Left lung (tissue), 10 donors: ENCODE measurements around the gene GPC6. TPM values are rescaled to one million over a fixed set of nuclear protein-coding genes. Genes with fewer than 3 reads are reported as not detected.

Experiments used
- ATAC-seq: fragments of 200-7000 bp; cut with Tn5 transposase; one replicate; pipeline ENCODE4 v1.9.1; 2020; ENCODE audit warnings: moderate library complexity
- DNase-seq, 4 donors: peaks; one replicate each; pipeline ENCODE4 v3.0.0-alpha.2; 2013 to 2020
- H3K27ac ChIP-seq, 2 donors: fragments of 200-600 bp; sonication (generic) in 1 of 2; one replicate each; pipeline versions ENCODE4 v1.5.0 to v1.8.0; 2020 to 2021
- H3K27me3 ChIP-seq, 2 donors: fragments of 200-600 bp; sonication (generic) in 1 of 2; one replicate each; pipeline versions ENCODE4 v1.5.0 to v1.8.0; 2020 to 2021
- H3K36me3 ChIP-seq, 2 donors: fragments of 200-600 bp; sonication (generic) in 1 of 2; one replicate each; pipeline versions ENCODE4 v1.5.0 to v1.8.0; 2020 to 2021
- H3K4me1 ChIP-seq, 2 donors: fragments of 200-600 bp; one replicate each; pipeline ENCODE4 v1.8.0; 2021
- H3K4me3 ChIP-seq, 2 donors: fragments of 200-600 bp; sonication (generic) in 1 of 2; one replicate each; pipeline versions ENCODE4 v1.5.0 to v1.8.0; 2020 to 2021; ENCODE audit warnings: mild to moderate bottlenecking in 1 of 2
- H3K9me3 ChIP-seq, 2 donors: fragments of 200-600 bp; sonication (generic) in 1 of 2; one replicate each; pipeline versions ENCODE4 v1.5.0 to v1.8.0; 2020 to 2021
- intact Hi-C, 2 donors: fragments of 100-400 bp; cut with DNase I; formaldehyde crosslinking; loops; one replicate each; pipeline versions ENCODE4 v1.11.2 to v1.14.2; 2022
- polyA plus RNA-seq, 6 donors: library from polyadenylated mRNA; unstranded; fragments of 120-200 nt; gene quantifications; one replicate each; pipeline ENCODE4 v1.2.1, GENCODE V29; 2013; ENCODE audit not compliant: insufficient read length in 6 of 6
- total RNA-seq, 2 donors: library from RNA; stranded (reverse); fragmentation: NEBNext Ultra II Directional; extraction: Animal tissue kit (Norgen Biotek cat#: 25700); gene quantifications; one replicate each; pipeline ENCODE4 v1.2.1, GENCODE V29; 2021
- TF ChIP-seq, protein P1 (sequence below), 2 donors: fragments of 200-600 bp; sonication (generic) in 1 of 2; IDR thresholded peaks; one replicate each; pipeline versions ENCODE4 v1.5.0 to v1.8.0; 2021; ENCODE audit warnings: antibody characterized with exemption in 2 of 2
- donor health status: DM: no; HTN: yes; CAD: no.
- donor health status: DM: no; HTN: no; CAD: no.

The GPC6 gene
- total and polyA plus RNA-seq, 8 donors = 9.6 to 25.8 (median 21.1) TPM

DNA sequence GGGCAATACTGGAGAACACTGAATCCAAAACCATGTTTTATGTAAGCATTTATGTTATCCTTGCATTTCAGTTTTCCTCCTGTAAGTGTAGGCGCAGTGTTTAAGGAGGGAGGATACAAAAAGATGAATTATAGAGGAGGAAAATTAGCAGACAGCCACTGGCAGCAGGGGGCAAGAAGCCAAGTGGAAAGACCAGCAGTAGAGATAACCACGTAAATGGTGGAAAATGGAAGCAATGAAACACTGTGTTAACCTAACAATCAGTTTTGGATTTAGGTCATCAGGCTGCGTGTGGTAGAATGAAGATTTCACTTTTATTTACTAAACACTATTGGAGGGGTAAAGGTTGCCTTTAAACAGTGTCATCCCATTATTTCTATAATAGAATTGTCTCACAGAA lies 447.3 kb downstream of the GPC6 start:
- TF ChIP-seq, protein P1, sequence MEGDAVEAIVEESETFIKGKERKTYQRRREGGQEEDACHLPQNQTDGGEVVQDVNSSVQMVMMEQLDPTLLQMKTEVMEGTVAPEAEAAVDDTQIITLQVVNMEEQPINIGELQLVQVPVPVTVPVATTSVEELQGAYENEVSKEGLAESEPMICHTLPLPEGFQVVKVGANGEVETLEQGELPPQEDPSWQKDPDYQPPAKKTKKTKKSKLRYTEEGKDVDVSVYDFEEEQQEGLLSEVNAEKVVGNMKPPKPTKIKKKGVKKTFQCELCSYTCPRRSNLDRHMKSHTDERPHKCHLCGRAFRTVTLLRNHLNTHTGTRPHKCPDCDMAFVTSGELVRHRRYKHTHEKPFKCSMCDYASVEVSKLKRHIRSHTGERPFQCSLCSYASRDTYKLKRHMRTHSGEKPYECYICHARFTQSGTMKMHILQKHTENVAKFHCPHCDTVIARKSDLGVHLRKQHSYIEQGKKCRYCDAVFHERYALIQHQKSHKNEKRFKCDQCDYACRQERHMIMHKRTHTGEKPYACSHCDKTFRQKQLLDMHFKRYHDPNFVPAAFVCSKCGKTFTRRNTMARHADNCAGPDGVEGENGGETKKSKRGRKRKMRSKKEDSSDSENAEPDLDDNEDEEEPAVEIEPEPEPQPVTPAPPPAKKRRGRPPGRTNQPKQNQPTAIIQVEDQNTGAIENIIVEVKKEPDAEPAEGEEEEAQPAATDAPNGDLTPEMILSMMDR (IDR thresholded peaks at IDR 0.05) = no peak
- no peak overlapping the region for H3K27ac ChIP-seq
- ATAC-seq (no peak), DNase-seq (no peak)
- intact Hi-C loops = no loop called here
- no peak overlapping the region for H3K4me3 ChIP-seq
- no peaks in the 10 kb centered on the region for H3K36me3 ChIP-seq
- H3K27me3 ChIP-seq = no peaks in the 10 kb centered on the region
- no peaks in the 10 kb centered on the region for H3K4me1 ChIP-seq
- no peaks in the 10 kb centered on the region for H3K9me3 ChIP-seq

DNA sequence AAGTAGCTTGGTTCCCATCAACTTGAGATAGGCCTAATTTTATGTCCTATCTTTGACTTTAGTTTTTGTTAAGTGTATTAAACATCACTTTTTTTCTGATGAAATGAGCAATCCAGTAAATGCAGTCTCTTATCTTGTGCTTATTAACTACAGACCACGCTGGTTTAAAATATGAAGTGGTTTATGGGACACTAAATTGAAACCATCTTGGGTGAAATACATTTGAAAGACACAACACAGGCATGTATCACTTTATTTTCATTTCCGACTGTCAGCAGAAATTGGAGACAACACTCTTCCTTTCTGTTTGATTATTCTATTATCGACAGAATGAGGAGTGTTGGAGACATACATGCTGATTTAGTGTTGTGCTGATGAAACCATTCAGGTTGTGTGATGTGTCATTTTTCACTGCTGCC lies 447.7 kb downstream of the GPC6 start:
- H3K27me3 ChIP-seq = no peaks in the 10 kb centered on the region
- H3K4me3 ChIP-seq = no peak overlapping the region
- TF ChIP-seq, protein P1 (IDR thresholded peaks at IDR 0.05) = no peak
- H3K27ac ChIP-seq = no peak overlapping the region
- DNase-seq = no peak
- H3K4me1 ChIP-seq = no peaks in the 10 kb centered on the region
- intact Hi-C loops = no loop called here
- no peak for ATAC-seq
- H3K36me3 ChIP-seq = no peaks in the 10 kb centered on the region
- H3K9me3 ChIP-seq = no peaks in the 10 kb centered on the region

DNA sequence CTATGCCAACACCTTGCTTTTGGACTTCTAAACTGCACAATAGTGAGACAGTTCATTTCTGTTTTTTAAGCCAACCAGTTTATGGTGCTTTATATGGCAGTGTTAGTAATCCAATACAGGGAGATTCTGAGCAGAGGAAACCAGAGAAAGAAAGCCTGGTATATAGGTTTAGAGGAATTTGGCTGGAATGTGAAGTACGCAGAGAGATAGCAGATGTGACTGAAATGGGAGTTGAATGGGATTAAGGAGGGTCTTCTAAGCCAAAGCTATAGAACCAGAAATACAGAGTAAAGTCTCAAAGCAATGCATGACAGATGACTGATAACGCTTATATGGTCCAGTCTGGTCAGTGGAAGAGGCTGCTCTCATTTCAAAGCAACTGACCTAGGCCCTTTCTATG lies 453.7 kb downstream of the GPC6 start:
- intact Hi-C loops = no loop called here
- ATAC-seq (no peak), DNase-seq (no peak)
- TF ChIP-seq, protein P1 (IDR thresholded peaks at IDR 0.05) = no peak
- no peak overlapping the region for H3K4me3 ChIP-seq
- H3K27me3 ChIP-seq = no peaks in the 10 kb centered on the region
- peaks cover 0 to 2% of the 10 kb centered on the region in 2 donors for H3K9me3 ChIP-seq
- no peaks in the 10 kb centered on the region for H3K4me1 ChIP-seq
- no peaks in the 10 kb centered on the region for H3K36me3 ChIP-seq
- no peak overlapping the region for H3K27ac ChIP-seq

DNA sequence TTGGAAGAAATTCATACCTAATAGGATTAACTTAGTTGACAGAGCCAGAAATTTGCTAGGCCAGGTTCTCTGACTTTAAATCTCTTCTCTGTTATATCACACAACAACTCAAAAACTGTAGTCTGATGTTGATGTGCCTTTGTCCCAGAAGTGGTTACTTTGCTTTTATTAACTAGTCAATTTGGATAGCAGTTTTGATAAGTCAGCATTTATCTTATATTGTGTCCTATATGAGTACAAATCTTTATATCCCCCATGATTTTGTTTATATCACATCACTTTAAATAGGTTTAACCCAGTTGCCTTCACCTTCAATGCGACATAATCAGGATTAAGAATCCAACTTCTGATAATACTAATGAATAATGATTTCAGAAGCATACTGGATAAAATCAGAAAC lies 459.3 kb downstream of the GPC6 start:
- Histone ChIP-seq H3K27ac (no peak overlapping the region), H3K4me3 (no peak overlapping the region), H3K36me3 (no peaks in the 10 kb centered on the region), H3K9me3 (peaks cover 0 to 2% of the 10 kb centered on the region in 2 donors), H3K27me3 (no peaks in the 10 kb centered on the region), H3K4me1 (no peaks in the 10 kb centered on the region)
- TF ChIP-seq, protein P1 (IDR thresholded peaks at IDR 0.05) = no peak
- intact Hi-C loops = no loop called here
- no peak for ATAC-seq
- no peak for DNase-seq

DNA sequence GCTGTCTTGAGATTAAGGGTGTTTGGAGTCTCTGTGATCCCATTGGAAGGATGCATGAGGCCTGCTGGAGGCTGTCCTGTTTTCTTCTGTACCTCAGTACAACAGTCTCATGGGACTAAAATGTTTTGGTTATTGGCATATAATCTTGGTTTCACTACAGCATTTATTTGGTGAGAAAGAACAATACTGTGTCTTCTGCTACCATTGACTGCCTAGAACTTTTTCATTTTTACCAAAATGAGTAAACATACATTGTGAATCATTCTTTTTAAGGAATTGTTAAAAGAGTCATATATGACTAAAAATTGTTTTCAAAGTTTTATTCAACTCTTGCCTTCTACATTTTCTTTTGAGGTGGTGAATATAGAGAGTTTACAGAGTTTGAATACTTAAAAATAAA lies 459.8 kb downstream of the GPC6 start:
- no peaks in the 10 kb centered on the region for H3K4me1 ChIP-seq
- no peak overlapping the region for H3K4me3 ChIP-seq
- intact Hi-C loops = no loop called here
- no peaks in the 10 kb centered on the region for H3K36me3 ChIP-seq
- no peak overlapping the region for H3K27ac ChIP-seq
- H3K27me3 ChIP-seq = no peaks in the 10 kb centered on the region
- H3K9me3 ChIP-seq = peaks cover 0 to 2% of the 10 kb centered on the region in 2 donors
- ATAC-seq (no peak), DNase-seq (no peak)
- TF ChIP-seq, protein P1 (IDR thresholded peaks at IDR 0.05) = no peak
